NCI-H146 treated with DMSO at 0.1 percent for 48 hours (cell line): ENCODE measurements around the gene USO1.
A peak's percentile ranks its signal among the peaks of the same experiment; 100 is the strongest.

Experiments used
- DNase-seq: peaks from one replicate; lab custom pipeline; 2025; ENCODE audit not compliant: unreplicated experiment; lab: John Stamatoyannopoulos, UW

The USO1 gene

DNA sequence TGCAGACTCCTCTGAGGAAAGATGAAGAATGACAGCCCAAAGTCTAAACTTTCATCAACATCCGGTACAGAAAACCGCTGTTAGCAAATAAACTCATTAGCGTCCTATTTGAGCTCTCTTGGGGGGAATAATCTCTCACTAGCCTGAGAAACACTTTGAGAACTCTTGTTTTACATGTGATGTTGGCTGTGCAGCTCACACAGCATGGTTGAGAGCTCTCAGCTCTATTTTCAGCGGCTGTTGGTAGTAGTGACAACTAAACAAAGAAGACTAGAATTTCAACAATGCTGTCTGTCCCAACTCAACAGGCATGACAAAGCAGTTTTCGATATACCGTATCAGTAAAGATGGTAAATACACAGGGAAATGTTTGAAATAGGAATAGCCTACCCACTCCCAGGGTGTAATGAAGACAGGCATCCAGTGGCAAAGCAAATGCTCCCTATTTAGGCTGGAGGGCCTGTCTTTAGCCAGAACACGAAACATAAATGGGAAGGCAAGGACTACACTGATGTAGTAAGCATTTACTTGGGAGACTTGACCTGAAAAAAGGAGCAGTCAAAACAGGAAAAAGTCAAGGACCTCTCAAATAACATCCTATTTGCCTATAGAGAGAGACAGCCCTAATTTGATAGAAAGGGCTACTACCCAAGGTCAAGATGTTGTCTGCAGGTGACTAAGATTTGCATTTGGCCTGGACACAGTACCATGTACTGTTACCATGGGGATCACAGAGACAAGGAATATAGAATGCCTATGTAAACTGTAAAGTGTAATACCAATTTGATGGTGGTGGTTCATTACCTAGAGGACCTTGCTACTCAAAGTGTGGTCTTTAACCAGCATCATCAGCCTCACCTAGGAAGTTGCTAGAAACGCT is 117.5 kb downstream of the USO1 start:
- DNase-seq, result no peak

DNA sequence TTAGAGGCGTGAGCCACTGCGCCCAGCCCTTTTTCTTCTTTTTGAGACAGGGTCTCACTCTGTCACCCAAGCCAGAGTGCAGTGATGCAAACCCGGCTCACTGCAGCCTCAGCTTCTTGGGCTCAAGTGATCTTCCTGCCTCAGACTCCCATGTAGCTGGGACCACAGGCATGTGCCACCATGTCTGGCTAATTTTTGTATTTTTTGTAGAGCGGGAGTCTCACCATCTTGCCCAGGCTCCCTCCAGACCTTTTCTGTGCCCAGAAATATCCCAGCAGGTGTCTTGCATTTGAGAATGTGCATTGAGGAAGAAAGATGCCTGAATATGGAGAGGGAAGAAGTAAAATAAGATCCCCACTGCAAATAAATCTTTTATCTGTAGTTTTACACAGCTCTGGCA is 119.2 kb downstream of the USO1 start:
- DNase-seq, result no peak

DNA sequence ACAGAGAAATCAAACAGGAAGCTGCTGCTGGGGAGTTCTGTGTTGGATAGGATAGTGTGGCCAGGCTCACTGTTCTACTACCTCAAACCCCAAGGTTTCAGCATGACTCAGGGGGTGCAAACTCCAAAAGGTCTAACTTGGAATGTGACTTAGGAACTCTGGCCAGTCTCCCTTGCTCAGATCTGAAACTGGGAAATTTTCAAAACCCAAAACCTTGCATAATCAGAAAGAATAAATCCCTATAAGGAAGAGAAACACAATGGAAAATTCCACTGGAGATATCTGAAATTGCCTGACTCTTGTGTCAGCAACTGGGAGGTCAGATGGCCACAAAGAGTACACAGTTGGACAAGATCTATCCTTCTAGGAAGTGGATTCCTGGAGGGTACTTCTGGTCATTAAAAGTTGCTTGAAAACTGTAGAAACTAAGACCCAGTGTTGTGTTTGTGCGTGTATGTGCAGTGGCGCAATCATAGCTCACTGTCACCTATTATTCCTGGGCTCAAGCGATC is 119.8 kb downstream of the USO1 start:
- DNase-seq, result no peak

DNA sequence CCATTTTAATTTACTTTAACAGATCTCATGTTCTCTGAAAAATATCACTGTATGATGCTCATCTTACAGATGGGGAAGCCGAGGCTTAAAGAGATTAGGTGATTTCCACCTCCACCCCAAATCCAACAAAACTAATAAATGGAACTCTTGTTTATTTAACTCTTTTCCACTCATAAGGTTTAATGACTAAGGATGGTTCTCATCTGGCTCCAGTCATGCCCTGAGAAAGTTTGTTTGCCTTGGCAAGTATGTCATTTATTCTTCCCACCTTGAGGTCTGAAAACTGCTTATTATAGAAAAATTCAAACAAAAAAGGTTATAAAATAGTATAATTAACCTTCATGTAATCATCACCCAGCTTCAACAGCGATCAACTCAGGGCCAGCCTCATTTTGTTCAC is 121.6 kb downstream of the USO1 start:
- DNase-seq, result no peak

DNA sequence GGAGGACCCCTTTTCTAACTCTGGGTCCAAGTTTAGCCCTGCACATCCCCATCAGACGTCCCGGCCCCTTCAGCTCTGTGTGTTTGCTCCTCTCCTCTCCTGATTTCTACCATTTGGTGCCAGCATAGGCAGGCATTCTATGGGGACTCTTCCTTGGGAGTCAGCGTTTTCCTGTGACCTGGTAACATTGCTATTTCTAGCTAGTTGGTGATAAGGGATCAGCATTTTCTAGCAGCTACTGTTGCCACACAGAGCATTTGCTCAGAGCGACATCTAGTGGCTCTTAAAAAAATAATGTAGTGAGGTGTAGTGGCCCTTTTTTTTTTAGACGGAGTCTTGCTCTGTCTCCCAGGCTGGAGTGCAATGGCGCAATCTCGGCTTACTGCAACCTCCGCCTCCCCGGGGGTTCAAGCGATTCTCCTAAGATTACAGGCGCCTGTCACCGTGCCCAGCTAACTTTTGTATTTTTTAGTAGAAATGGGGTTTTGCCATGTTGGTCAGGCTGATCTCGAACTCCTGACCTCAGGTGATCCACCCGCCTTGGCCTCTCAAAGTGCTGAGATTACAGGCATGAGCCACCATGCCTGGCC is 123.9 kb downstream of the USO1 start:
- DNase-seq, result peak; percentile 72

DNA sequence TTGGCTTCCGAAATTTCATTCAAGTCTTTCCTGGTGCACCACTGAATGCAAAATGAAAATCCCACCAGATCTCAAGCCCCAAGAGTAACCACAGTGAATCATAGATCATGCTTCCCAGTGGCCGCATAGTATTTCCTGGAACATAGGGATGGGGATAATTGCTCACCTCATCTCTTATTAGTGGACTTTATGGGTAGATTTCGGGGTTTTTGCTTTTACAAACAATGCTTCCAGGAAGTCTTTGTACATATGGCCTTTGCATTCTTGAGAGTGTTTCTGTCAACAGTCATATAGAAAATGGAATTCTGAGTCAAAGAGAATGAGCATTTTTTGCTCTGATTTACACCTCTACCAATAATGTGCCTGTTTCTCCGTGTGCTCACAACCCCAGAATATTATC is 124.5 kb downstream of the USO1 start:
- no peak for DNase-seq

DNA sequence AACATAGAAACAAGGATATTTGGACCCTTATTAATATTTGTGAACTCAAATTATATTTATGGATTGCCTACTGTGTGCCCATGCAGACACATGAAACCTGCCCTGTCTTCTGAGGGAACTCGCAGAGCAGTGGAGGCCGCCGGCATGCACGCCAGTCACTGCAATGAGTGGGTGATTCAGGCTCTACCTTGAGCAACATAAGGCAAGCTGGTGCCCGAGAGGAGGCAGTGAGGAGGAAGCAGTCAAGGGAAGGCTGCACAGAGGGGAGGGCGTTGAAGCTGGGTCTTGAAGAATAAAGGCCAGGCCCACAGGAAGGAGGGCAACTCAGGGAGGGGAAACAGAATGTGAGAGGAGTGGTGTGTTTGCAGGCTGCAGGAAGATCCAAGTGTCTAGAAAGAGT is 125.1 kb downstream of the USO1 start:
- DNase-seq, result no peak

DNA sequence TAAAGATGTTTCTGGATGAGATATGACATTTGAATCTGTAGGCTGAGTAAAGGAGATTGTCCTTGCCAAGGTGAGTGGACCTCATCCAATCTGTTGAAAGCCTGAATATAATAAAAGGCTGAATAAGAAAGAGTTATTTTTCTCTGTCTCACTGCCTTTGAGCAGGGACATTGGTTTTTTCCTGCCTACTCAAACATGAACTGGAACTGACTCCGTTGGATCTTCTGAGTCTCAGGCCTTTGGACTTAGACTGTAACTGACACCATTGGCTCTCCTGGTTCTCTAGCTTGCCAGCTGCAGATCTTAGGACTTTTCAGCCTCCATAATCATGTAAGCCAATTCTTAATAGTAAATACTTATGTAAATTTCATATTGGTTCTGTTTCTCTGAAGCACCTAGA is 134.3 kb downstream of the USO1 start:
- DNase-seq, result no peak

DNA sequence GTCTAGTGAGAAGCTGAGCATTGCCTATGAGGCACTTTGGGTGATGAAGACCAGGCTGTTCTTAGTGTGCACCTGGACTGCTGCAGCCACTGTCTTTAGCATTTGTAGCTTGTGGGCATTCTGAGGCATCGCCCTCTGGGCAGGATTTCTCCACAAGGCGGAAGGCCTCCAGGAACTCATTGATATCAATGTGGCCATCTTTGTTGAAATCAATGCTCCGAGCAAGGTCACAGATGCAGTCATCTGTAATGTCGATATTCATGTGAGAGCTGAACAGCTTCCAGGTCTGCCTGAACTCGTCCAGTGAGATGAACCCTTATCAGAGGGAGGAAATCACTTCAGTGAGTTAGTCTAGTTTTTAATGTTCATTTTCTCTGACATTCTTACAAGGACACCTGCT is 136.2 kb downstream of the USO1 start:
- no peak for DNase-seq
